ENCODE data around the gene BLTP3A.
"Not testable (repeated sequence)": the region's sequence is repeated elsewhere in the genome, so short reads cannot be mapped to it uniquely, and the experiment has no call there.

The BLTP3A gene

DNA sequence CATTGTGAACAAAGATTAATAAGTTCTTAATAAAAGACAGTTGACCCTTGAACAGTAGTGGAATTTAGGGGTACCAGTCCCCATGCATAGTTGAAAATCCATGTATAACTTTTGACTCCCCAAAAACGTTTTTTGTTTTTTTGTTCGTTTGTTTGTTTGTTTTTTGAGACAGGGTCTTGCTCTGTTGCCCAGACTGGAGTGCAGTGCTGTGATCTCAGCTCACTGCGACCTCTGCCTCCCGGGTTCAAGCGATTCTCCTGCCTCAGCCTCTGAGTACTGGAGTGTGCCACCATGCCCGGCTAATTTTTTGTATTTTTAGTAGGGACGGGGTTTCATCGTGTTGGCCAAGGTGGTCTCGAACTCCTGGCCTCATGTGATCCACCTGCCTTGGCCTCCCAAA, 17.5 kb downstream of the BLTP3A start:
- not testable (repeated sequence) for H3K4me1 Mint-ChIP-seq, H3K27ac Mint-ChIP-seq, H3K9me3 Mint-ChIP-seq, H3K4me3 Mint-ChIP-seq, H3K27me3 Mint-ChIP-seq, H3K36me3 Mint-ChIP-seq

DNA sequence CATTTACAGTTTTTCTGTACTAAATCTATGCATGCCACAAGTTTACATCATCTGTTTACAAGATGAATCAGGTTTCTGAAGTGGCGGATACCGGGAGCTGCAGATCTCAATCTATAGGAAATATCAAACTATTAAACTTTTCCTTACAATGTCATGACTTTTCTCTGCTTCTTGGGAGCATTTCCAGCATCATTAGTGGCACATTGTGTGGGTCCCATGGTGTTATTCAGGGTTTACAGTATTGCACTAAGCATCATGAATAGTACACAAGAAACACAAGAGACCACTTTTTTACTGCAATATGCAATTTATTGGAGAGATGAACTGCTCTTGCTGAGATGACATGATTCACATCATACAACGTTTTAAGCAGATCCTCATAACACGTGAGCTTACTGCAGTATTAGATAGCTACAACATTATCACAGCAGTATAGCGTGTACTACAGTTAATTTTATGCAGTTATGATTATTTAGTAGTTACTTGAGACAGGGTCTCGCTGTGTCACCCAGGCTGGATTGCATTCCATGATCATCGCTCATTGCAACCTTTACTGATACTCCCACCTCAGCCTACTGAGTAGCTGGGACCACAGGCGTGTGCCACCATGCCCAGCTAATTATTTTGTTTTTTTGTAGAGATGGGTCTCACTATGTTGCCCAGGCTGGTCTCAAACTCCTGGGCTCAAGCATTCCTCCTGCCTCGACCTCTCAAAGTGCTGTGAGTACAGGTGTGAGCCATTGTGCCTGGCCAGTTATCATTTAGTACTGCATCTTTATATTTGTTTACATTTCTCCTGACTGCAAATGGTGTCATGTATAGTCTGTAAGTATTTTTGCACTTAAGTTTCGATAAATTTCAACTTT, 18.4 kb downstream of the BLTP3A start:
- Mint-ChIP-seq H3K4me1 (peaks cover 11% of the 10 kb centered on the region), H3K9me3 (no peaks in the 10 kb centered on the region), H3K4me3 (no peak overlapping the region), H3K27me3 (no peaks in the 10 kb centered on the region), H3K27ac (no peak overlapping the region), H3K36me3 (no peaks in the 10 kb centered on the region)

DNA sequence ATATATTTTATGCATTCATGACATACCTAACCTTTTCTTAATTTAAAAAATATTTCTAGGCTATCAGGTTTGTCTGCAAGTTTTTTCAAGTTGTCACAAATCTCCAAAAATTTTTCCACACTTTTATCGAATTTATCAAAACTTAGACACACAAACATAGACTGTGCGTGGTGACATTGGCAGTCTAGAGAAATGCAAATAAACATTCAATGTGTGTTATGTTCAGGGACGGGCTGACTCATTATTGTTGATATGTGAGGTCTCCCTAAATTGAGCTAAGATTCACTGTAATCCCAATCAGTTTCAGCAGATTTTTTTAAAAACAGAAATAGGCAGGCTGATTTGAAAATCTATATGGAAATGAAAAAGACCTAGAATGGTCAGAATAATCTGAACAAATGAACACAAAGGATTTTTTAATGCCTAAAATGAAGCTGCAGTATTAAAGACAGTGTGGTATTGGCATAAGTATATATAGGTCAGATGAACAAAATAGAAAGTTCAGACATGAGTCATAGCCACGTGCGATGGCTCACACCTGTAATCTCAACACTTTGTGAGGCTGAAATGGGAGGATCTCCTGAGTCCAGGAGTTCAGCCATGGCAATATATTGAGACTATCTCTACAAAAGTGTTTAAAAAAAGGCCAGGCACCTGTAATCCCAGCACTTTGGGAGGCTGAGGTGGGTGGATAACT, 19.2 kb downstream of the BLTP3A start:
- Mint-ChIP-seq H3K27me3 (no peaks in the 10 kb centered on the region), H3K27ac (no peak overlapping the region), H3K4me1 (peaks cover 11% of the 10 kb centered on the region), H3K4me3 (no peak overlapping the region), H3K36me3 (no peaks in the 10 kb centered on the region), H3K9me3 (no peaks in the 10 kb centered on the region)

DNA sequence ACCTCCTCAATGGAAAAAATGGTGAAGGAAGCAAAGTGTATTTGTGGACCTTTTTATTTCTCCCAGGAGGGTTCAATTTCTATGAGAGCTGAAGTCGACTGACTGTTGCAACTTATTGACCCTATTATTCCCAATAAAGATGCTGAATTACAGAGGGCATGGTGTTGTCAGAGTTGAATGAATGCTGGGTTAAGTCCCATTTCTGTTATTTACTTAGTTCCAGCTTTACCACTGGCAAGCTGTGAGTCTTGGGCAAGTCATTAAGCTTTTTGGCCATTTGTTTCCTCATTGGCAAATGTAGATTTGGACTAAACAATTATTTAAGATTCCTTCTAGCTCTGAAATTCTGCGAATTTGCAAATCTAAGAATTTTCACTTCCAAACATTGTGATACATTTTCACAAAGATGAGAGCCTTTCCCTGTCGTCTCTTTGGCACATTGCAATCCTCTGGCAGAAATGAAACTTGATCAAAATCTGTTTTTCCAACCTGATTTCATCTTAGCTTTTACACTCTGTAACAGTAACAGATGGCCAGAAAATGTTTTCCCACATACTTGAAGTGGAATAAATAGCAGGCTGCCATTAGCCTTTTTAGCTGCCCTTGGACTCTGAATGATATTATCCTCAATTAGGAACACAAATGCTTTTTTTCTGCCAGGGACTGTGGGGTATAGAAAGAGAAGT, 21.3 kb downstream of the BLTP3A start:
- peaks cover 19% of the 10 kb centered on the region for H3K4me1 Mint-ChIP-seq
- no peaks in the 10 kb centered on the region for H3K36me3 Mint-ChIP-seq
- H3K9me3 Mint-ChIP-seq = no peaks in the 10 kb centered on the region
- H3K4me3 Mint-ChIP-seq = no peak overlapping the region
- H3K27me3 Mint-ChIP-seq = no peaks in the 10 kb centered on the region
- H3K27ac Mint-ChIP-seq = no peak overlapping the region

DNA sequence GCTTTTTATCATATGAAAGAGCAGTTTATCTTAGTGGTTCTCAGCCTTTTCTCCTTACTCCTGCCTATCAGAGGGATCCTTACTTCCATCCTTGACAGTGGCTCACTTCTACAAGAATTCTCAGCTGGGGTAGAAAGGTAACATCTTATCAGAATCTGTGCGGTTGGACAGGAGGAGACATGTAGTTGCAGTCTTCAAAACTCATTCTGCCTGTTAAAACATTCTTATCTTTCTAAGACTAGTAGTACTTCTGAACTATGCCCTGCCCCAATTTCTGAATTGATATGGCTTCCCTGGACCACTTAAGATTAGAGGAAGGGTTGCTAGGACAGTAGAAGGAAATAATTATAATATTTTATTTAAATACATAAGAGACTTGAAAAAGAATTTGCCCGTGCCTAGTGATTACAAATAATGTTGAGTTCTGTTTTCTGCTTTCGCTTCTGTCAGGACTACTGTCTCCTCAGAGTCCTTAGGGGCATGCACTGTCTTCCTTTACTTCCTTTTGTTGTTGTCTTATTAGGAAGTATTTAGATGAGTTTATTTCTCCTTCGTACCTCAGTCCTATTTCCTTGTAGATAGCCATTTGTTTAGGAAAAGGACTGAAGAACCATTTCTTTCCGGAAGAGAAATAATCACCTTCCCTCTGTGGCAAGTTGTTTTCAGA, 24.9 kb downstream of the BLTP3A start:
- no peaks in the 10 kb centered on the region for H3K9me3 Mint-ChIP-seq
- no peak overlapping the region for H3K4me3 Mint-ChIP-seq
- H3K27me3 Mint-ChIP-seq = no peaks in the 10 kb centered on the region
- peaks cover 22% of the 10 kb centered on the region for H3K4me1 Mint-ChIP-seq
- no peak overlapping the region for H3K27ac Mint-ChIP-seq
- no peaks in the 10 kb centered on the region for H3K36me3 Mint-ChIP-seq

DNA sequence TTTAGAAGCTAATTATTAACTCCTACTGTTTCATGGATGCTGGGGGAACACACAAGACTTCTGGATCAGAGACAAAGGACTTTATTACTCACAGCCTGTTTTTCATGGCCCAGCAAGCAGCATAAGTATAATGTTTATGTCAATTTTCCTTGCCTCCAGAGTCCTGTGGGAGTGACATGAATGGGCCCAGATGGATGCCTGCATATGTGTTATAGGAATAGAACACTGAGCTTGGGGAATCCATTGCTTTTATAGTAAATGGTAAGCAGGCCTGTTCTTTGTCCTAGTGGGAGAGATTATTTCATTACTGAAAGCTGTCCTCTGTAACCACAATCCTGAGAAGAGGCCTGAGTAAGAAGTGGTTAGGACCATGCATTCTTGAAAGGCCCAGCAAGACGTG, 25.6 kb downstream of the BLTP3A start:
- Mint-ChIP-seq H3K36me3 (no peaks in the 10 kb centered on the region), H3K27me3 (no peaks in the 10 kb centered on the region), H3K9me3 (no peaks in the 10 kb centered on the region), H3K27ac (no peak overlapping the region), H3K4me3 (no peak overlapping the region), H3K4me1 (peaks cover 22% of the 10 kb centered on the region)

DNA sequence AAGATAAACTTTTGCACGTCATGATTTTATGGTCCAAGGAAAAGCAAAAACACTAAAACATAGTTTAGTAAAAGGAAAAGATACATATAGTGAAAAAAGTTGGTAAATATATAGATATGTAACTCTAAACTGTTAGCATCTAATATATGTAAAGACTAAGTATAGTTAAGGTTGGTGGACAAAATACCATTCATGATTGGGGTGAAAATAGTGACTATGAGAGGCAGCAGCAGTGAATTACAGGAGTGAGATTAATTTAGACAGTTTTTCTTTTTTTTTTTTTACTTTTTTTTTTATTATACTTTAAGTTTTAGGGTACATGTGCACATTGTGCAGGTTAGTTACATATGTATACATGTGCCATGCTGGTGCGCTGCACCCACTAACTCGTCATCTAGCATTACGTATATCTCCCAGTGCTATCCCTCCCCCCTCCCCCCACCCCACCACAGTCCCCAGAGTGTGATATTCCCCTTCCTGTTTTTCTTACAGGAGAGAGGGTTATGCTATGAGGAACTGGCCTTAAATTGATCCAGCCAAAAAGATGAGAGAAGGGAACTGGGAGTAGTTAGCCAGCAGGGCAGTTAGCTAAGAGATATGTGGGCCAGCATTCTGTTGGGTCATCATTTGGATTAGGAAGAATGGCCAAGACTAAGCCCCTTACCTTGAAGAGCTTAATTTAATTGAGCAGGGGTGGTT, 27.1 kb downstream of the BLTP3A start:
- not testable (repeated sequence) for H3K9me3 Mint-ChIP-seq, H3K27me3 Mint-ChIP-seq, H3K4me3 Mint-ChIP-seq, H3K27ac Mint-ChIP-seq, H3K36me3 Mint-ChIP-seq
- peaks cover 22% of the 10 kb centered on the region for H3K4me1 Mint-ChIP-seq

DNA sequence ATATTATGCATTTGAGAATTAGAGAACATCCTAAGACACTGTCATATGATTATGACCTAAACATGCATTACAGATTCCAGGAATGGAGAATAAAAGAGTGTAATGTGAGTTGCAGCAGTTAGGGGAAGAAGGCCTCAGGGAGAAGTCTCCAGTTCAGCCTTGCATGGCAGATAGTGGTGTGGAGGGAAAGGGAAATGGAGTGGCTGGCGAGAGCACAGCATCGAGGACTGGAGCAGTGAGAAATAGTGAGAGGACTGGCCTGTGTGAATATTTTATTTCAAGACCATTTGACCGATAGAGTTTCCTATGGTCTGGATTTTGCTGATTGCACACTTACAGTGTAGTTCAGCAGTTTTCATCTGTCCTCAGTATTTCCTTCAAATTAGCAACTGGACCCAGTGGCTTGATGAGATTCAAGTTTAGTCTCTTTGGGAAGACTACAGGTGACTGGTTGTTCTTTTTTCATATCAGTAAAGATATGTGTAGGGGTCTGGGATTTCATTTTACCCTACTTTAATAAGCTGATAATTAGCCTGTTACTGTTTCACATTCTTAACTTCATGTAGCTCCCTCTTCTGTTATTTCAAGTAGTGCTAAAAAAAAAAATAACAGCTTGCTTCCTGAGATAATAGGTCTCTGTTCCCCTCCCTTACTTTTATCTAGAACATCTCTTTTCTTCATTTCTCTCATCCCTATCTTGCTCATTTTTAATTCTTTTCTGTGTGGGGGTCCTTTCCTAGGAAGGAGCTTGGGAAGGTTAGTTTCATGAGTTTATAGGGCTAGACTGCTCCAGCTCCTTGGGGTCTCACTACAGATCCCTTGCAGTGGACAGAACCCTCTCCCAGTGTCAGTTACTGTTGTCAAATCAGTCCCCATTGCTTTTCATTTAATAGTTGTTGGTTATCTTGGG, 27.9 kb downstream of the BLTP3A start:
- Mint-ChIP-seq H3K4me3 (no peak overlapping the region), H3K4me1 (peaks cover 19% of the 10 kb centered on the region), H3K9me3 (no peaks in the 10 kb centered on the region), H3K27me3 (no peaks in the 10 kb centered on the region), H3K36me3 (no peaks in the 10 kb centered on the region), H3K27ac (no peak overlapping the region)

DNA sequence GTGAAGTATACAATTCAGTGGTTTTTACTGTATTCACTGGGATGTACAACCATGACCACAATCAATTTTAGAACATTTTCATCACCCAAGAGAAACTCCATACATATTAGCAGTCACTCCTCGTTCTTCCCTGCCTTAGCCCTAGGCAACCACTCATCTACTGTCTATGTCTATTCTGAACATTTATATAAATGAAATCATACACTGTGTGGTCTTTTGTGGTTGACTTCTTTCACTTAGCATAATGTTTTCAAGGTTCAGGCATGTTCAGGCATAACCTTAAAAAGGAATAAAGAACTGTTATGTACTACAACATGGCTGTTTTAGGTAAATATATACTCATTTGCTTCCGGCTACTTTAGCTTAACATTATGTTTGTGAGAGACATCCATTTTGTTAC, 37.3 kb downstream of the BLTP3A start:
- Mint-ChIP-seq H3K27ac (no peak overlapping the region), H3K9me3 (no peaks in the 10 kb centered on the region), H3K4me1 (no peaks in the 10 kb centered on the region), H3K27me3 (no peaks in the 10 kb centered on the region), H3K36me3 (peaks cover 16% of the 10 kb centered on the region), H3K4me3 (no peak overlapping the region)

DNA sequence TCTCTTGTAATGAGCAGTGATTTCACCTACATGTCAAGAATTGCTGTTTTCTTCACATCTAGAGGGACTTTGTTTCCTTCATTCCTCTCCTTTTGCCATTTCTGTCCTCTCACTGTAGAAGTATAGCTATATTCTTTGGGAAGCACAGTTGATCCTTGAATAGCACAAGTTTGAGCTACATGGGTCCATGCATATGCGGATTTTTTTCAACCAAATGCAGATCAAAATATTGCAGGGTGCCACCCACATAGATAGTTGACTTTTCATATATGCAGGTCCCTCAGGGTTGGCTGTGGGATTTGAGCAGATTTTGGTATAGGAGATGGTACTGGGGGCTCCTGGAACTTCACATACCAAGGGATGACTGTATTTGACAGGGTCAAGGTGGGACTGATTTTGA, 41.1 kb downstream of the BLTP3A start:
- H3K4me1 Mint-ChIP-seq = no peaks in the 10 kb centered on the region
- peaks cover 10% of the 10 kb centered on the region for H3K36me3 Mint-ChIP-seq
- H3K9me3 Mint-ChIP-seq = no peaks in the 10 kb centered on the region
- H3K4me3 Mint-ChIP-seq = no peak overlapping the region
- no peaks in the 10 kb centered on the region for H3K27me3 Mint-ChIP-seq
- H3K27ac Mint-ChIP-seq = no peak overlapping the region

DNA sequence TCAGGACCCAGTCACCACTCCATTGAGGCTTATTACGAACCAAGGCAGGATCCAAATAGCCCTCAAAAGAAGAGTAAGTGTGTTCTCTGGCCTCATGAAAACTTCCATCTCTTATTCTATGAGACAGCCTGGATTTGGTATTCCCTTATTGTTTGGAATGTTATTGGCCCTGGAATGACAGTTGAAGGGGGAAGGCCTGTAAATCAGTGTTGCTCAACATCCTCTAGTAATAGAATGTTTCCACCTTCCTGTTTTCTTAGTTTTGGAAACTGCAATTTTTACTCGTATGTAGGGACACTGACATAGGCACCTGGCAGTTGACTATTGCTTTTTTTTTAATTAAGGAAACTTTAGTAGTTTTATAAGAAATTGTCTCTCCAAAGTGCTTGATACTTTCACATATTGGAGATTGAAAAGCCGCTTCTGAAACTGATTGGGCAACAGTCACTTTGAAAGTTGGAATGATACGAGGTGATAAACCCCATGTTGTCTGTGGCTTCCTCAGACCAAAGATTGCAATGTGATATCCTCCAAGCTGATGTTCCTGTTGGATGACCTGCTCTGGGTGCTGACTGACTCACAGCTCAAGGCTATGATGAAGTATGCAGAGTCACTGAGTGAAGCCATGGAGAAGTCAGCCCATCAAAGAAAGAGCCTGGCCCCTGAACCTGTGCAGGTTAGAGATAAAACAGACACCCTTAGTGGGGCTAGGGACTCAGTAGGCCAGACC, 43.1 kb downstream of the BLTP3A start:
- no peaks in the 10 kb centered on the region for H3K9me3 Mint-ChIP-seq
- H3K4me3 Mint-ChIP-seq = no peak overlapping the region
- H3K4me1 Mint-ChIP-seq = peaks cover 6% of the 10 kb centered on the region
- no peak overlapping the region for H3K27ac Mint-ChIP-seq
- no peaks in the 10 kb centered on the region for H3K27me3 Mint-ChIP-seq
- H3K36me3 Mint-ChIP-seq = peaks cover 14% of the 10 kb centered on the region

DNA sequence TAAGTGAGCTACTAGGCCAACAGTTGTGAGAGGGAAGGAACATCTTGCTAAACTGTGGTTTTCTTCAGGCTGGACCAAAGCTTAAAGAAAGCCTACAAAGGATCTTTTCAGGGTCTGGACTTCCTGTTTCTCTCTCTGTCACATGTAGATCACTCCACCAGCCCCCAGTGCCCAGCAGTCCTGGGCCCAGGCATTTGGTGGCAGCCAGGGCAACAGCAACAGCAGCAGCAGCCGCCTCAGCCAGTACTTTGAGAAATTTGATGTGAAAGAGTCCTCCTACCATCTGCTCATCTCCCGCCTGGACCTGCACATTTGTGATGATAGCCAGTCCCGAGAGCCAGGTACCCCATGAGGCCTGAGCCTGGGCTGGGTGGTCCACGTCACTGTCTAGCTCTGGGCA, 44.1 kb downstream of the BLTP3A start:
- Mint-ChIP-seq H3K27me3 (no peaks in the 10 kb centered on the region), H3K36me3 (peaks cover 12% of the 10 kb centered on the region), H3K27ac (no peak overlapping the region), H3K4me3 (no peak overlapping the region), H3K4me1 (peaks cover 6% of the 10 kb centered on the region), H3K9me3 (no peaks in the 10 kb centered on the region)

DNA sequence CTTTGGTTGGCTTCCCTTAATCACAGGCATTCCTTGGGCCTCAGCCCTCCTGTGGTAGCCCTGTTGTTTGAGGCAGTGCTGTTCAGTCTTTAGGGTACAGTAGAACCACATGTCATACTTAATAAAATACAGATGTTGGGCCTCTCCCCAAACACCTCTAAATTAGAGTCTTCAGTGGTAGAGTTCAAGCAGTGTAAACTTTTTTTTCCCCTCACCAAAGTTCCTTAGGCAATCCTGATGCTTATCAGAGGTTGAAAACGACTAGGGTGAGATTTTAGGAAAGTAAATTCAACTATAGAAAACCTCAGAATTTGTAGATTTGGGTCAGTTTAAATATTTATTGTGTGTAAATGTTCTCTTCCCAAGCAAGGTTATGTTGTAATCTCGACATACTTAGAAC, 44.6 kb downstream of the BLTP3A start:
- Mint-ChIP-seq H3K27ac (no peak overlapping the region), H3K27me3 (no peaks in the 10 kb centered on the region), H3K9me3 (no peaks in the 10 kb centered on the region), H3K4me3 (no peak overlapping the region), H3K36me3 (peaks cover 12% of the 10 kb centered on the region), H3K4me1 (peaks cover 6% of the 10 kb centered on the region)

DNA sequence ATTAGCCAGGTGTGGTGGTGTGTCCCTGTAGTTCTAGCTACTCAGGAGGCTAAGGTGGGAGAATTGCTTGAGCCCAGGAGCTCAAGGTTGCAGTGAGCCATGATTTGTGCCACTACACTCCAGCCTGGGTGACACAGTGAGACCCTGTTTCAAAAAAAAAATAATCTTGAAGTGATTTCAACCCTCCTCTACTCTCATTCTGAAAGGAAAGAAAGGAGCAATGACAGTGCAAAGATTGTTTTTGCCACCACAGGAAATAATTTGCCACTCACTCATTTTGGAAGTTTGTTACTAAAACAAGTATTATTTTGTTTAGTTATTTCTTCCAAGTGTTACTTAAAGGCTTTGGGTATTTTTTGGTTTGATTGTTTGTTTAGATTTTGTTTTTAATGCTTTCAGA, 45.6 kb downstream of the BLTP3A start:
- Mint-ChIP-seq H3K27ac (no peak overlapping the region), H3K4me1 (peaks cover 6% of the 10 kb centered on the region), H3K36me3 (peaks cover 12% of the 10 kb centered on the region), H3K27me3 (no peaks in the 10 kb centered on the region), H3K9me3 (no peaks in the 10 kb centered on the region), H3K4me3 (no peak overlapping the region)
